Islet of Langerhans (tissue), 1 donor: ENCODE data around the gene NFE2.
A peak's percentile ranks its signal among the peaks of the same experiment; 100 is the strongest.
"Not testable (repeated sequence)": the region's sequence is repeated elsewhere in the genome, so short reads cannot be mapped to it uniquely, and the experiment has no call there.

Experiments
- FAIRE-seq: peaks from one replicate; lab custom pipeline; 2011; peaks lifted over from hg19 to GRCh38; lab: Jason Lieb, UNC

Gene NFE2

DNA sequence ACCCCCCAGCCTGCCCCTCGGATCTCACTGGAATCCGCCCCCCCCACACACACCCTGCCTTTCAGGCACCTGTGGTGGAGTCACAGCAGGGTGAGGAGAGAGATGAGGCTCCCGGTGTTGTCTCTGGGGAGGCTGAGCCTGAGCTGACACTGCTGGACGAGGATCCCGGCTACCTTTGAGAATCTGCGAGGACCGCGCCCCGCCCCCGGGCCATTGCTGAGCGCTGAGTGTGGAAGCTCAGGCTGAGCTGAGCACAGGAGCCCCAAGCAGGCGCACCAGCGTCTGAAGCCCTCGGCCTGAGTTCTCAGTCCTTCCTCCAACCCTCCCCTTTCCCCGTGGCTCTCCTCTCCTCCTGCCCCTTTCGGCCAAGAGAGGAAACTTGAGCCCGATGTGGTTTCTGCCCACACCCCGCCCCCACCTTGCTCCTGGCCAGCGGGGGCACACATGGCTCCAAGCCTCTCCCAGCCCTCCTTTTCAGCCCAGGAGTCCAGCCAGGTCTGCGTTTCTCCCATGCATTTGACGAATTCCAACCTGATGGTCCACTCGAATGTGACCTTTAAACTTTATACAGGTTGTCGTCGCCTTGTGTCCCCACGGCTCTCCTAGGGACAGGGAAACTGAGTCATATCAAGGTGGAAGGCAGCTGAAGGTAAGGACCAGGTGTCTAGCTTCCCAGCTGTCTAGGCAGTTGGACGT, at the start of gene NFE2:
NFE2 (minus strand) TSS at position 284 of the 696 bp plus-strand sequence. CDS start 5,767 bp downstream, outside the sequence.
- no peak for FAIRE-seq

DNA sequence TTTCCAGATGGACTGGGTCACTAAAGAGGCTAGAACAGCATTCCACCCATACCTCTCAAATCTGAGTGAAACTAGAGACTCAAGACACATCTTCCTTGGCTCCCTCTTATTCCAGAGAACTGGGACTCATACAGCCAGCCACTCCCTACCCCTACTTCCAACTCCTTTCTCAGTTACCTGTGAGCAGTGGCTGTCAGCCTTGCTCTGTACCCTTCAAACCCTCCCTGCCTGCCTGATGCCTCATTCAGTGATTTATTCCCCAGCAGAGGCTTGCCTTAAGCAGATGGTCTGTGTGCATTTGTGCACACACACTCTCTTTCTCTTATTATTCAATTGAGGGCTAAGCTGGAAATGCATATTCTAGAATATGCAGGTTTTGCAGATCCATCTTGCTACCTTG, 48.9 kb upstream of the NFE2 start:
- FAIRE-seq = no peak

DNA sequence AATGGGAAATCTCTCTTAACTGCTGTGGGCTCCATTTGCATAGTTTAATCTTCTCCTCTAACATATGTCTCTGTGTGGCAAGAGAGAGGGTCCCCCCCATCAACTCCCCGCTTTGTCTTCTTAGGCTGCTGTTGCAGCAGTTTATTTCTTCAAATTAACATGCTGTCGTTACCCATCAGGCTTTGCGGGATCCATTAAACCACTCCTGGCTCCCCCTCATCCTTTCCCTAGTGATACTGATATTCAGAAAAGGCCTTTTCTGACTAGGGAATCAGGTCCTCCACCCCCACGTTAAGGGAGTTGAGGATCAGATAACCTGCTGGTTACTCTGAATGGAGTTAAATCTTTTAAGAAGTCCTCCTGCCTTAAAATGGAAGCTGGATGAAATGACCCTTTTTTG, 48.2 kb upstream of the NFE2 start:
- no peak for FAIRE-seq

DNA sequence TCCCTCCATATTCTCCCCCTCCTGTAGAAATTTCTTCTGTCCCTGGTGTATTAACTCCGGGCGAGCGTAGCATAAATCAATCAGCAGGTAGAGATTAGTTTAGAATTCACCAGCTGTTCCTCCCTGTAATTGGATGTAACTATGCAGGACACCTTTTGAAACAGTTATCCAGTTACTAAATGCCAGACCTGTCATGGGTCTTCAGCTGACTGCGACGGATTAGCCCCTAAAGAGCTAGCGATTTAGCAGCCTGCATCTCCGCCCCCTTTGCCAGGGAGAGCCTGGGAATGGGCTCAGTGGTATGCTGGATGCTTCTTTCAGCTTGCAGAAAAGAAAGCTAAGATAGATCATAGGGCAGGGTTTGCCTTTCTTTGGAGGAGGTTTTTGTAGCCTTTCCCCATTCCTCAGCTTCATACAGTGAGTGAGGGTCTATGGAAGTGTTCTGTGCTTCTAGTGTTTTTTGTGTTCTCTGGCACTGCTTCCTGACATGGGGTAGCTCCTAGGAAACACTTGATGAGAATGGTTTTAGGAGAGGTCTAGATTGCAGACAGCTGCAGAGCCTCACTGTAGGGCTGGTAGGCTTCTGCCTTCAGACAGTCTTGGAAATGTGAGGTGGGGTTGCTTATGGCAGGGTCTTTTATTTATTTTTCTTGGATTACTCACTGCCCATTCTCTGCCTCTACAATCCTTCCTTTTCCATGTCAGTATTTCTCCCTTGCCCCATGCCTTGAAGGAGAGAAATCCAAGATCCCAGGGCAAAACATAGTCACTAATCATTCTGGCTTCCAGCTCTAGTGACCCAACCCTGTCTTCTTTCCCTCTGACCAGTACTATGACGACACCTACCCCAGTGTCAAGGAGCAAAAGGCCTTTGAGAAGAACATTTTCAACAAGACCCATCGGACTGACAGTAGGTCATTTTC, 40.8 kb upstream of the NFE2 start:
- FAIRE-seq = no peak

DNA sequence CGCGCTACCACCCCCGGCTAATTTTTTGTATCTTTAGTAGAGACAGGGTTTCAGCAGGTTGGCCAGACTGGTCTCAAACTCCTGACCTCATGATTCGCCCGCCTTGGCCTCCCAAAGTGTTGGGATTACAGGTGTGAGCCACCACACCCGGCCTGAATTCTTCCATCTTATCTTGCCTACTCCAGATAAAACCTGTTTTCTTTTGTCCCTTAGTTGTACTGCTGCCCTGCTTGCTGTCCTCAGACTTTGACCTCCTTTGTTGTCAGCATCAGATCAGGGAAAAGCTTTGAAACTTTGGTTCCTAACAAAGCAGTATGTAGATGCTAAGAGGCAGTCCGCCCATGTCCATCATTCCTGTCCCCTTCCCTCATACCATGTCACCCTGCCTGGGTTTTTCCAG, 40.0 kb upstream of the NFE2 start:
- no peak for FAIRE-seq

DNA sequence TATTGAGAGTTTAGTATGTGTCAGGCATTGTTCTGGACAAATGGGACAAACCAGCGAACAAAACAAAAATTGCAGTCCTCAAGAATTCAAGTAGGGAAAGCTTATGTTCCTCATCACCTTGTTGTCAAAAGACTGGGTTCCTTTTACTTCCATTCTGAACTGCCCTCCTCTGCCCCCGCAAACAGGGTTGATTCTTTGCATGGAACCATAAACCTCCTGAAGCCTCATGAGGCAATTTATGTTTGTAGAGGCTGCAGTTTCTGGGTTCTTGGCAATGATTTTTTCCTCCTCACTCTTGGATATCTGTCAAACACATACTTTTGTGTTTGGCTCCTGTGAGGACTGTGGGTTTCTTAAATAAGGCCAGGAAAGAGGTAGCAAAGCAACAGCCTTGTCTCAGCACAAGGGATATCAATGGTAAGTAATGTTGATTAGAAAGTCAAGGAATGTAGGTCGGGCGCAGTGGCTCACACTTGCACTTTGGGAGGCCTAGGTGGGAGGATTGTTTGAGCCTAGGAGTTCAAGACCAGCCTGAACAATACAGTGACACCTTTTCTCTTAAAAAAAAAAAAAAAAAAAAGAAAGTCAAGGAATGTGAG, 38.0 kb upstream of the NFE2 start:
- FAIRE-seq = no peak

DNA sequence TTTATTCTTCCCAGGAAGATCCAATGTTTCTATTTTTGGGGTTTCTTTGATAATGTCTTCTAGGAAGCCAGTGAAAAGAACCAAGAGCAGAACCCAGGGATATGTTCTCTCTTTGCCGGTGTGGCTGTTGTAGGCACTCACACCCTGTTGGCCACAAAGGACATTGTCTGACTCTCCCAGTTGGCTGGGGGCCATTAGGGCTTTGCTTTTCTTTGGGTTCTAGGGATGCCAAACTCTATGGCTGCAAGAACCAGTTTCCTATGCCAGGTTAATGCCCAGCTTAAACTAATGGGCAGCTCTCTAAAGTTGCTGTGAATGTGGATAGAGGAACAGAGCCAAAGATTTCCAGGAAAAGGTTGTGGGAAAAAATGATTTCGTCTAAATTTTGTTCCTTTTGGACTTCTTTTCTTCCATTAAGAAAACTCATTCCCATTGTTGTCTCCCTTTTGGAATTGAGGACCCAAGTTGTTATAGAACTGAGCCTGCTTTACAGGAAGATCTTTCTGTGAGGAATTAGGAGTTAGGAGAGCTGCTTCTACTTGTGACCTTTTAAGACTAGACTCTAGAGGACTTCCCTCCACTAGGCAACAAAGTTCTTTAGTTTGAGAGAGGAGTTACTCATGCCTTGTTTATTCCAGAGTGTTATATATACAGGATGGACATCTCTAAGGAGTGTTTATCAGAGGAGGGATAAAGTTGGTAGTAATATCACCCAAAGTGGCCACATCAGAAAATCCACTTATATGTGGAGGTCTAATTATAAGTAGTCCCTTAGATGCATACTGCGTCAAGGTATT, 37.2 kb upstream of the NFE2 start:
- no peak for FAIRE-seq

DNA sequence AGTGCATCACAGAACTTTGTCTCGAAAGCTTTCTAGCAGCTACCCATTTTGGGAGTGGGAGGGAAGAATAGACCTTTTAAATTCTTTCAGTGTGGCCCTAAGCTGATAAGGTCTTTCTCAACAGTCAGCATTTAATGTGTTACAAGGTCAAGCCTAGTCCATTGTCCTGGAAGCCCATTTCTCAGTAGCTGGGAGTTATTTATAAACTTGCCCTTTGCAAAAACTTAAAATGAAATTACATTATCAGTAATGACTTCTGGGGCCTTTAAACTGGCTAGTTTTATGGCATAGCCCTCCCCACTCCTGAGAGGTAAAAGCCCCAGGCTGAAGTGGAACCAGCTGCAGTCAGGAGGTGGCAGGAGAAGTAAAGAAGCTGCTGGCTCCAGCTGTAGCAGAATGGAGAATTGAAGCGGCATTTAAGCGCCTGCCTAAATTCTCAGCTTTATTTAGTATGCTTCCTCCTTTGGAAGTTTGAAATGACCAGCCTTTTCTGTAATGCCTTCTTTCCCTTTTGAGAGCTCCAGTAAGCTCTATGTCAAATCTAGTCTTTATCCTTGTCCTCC, 36.5 kb upstream of the NFE2 start:
- FAIRE-seq = no peak

DNA sequence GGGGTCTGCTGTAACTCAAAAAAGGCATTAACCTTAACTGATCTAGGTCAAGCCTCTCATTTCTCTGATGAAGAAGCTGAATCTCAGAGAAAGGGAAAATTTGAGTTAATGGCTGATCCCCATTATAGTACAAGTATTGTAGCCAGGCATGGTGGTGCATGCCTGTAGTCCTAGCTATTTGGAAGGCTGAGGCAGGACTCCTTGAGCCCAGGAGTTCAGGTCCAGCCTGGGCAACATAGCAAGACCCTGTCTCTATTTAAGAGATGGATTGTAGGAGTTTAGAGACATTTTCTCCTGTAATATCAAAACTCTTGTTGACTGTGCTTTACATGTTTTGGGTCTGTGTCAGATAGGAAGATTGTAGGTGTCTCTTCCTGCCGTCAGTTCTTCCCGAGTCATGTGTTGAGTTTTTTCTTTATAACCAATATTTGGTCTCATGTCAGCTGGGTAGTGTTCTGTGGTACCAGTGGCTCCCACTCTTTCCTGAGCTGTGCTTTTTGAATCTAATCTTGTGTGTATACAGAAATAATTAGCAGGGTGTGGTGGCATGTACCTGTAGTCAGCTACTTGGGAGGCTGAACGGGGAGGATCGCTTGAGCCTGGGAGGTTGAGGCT, 32.7 kb upstream of the NFE2 start:
- no peak for FAIRE-seq

DNA sequence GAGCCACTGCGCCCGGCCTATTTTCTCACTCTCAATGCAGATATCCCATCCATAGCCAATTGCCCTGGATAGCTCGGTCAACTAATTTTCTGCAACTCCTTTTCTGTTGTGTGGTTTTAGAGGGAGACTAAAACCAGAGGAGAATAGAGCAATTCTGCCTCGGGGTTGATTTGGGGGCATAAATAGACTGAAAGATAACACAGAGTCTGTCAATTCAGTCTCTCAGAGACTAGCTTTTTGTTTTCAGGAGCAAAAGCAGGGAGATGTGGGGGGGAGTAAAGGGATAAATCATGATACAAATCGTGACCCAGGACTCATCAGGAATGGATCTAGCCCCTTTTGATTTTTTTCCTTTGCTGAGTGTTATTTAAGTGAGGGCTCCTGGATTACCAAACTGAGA, 30.6 kb upstream of the NFE2 start:
- FAIRE-seq = no peak

DNA sequence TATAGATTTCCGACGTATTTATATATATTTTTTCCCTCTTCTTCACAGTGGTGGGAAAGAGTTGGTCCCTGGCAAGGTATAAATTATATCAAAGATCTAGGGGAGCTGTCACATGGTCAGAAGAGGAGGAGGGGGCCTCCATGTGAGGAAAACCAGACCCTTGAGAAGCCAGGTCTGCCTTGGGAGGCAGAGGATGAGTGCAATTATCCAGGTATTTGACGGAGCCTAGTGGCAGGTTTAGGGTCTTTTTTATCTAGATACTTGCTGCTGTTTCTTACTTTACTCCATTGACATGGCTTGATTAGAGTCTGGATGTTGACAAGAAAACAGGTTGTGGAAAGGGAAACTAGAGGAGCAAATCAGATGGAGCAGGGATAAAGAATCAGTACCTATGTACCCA, 29.6 kb upstream of the NFE2 start:
- no peak for FAIRE-seq

DNA sequence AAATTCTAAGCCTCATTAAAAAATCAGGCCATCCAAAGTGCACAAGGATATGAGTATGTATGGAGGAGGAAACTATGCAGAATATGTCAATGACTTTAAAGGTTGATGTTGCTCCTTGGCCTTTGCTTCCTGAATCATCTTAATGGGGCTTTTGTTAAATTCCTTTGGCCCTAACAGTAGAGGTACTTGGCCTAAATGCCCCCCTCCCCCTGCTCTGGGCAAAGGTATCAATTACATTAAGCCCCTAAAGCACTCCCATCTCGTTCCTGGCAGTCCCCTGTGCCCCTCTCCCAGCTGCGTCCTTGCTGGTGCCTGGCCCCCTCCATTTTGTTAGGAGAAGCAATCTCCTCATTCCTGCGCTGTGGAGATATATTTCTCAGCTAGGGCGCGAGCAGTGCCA, 28.9 kb upstream of the NFE2 start:
- no peak for FAIRE-seq

DNA sequence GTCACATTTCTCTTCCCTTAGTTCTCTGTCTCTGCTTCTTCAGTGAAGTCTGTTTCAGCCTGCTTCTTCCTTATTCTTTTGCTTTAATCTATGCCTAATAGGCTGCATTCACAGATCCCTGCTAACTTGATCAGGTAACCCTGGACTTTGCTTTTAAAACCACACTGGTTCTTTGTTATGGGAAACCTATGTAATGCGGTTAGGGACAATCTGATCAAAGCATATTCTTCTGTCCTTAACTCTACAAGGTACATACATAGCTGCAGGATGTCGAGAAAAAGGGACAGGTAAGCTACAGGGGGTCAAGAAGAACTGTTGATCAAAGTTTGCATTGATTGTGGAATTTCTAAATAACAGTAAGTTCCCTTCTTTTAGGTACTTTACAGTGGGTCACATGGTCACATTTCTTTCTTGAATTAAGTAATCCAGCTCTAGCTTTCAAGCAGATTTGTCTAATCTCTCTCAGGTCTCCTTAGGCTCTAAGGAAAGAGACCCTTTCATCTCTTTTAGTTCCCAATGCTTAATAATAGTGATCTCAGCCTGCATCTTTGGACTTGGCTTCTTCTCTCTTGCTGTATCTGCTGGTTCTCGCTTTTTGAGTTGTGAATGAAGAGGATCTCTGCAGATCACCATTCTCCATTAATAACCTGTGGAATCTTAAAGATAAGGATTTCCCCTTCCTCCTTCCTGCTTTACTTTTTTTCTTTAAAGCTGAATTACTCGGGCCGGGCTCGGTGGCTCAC, 28.0 kb upstream of the NFE2 start:
- FAIRE-seq = no peak

DNA sequence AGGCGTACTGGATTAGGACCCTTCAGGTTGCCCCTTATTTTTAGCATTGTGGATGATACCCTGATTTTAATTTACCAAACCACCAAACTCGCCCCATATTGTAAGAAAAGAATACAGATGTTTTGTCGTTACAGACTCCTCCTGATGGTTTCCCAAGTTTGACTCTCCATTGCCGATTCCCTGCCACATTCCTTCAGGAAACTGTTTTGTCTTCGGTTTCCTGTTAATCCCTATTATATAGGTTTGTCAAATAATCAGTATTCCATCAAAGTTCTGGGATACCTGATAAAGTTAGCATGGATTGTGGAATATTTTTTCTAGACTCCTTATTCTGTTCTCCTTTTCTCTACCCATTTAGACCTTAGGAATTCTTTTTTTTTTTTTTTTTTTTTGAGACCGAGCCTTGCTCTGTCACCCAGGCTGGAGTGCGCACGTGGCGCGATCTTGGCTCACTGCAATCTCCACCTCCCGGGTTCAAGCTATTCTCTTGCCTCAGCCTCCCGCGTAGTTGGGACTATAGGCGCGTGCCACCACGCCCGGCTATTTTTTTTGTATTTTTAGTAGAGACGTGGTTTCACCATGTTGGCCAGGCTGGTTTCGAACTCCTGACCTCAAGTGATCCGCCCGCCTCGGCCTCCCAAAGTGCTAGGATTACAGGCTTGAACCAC, 24.8 kb upstream of the NFE2 start:
- FAIRE-seq = not testable (repeated sequence)

DNA sequence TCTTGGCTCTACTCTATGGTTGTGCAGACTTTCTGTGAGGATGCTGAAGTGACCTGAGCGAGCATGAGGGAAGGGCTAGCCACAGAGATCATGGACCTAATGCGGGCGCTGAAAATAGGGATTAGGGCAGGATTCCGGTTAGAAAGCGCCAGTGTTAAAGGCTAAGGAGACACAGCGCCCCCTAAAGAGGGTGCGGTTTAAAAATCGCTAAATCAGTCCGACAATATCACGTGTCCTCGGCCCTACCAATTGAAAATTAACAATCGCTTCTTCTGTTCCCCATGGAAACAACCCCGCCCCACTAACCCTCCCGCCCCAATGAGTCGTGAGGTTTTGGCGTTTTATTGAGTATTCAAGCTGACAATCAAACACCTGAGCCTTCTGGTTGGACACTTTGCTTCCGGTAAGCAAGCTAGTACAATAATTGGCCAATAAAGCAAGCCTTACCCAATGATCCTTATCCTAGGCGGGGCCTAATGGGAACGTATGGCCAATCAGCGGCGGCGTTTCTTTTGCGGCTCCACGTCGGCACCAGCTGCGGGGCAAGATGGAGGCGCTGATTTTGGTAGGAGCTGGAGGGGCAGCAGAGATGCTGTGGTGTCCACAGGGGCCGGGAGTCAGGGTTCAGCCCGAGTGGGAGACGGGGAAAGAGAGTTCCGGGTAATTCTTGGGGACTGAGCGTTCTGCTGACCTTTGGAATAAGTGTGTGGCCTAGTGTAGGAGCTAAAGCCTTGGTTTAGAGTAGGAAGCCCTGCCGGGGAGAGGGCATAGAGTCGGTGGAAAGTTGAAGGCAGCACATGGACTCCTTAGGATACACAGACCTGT, 24.0 kb upstream of the NFE2 start, which contains the start of gene COPZ1:
COPZ1 (plus strand) TSS at position 515 of the 825 bp plus-strand sequence; CDS start at position 548, 33 bp downstream.
- peak; percentile 97 for FAIRE-seq

DNA sequence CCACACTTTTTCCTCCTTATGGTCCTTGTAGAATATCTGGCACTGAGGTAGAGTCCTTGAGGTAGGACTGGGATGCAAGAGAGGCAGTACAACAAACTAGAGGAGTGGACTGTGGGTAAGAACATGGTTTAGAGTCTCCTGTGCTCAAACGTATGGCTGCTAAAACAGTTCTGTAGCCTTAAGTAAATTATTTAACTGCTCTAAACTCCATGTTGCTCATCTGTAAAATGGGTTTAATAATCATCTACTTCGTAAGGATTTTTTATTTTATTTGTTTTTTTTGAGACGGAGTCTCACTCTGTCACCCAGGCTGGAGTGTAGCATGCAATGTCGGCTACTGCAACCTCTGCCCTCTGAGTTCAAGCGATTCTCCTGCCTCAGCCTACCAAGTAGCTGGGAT, 20.5 kb upstream of the NFE2 start:
- no peak for FAIRE-seq

DNA sequence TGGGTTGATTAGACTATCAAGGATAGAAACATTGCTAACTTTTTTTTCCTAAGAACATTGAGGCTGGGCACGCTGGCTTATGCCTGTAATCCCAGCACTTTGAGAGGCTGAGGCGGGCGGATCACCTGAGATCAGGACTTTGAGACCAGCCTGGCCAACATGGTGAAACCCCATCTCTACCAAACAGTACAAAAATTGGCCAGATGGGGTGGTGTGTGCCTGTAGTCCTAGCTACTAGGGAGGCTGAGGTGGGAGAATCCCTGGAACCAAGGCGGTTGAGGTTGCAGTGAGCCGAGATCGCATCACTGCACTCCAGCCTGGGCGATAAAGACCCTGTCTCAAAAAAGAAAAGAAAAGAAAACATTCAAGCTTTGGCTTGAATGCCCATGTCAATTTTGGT, 11.5 kb upstream of the NFE2 start:
- FAIRE-seq = not testable (repeated sequence)

DNA sequence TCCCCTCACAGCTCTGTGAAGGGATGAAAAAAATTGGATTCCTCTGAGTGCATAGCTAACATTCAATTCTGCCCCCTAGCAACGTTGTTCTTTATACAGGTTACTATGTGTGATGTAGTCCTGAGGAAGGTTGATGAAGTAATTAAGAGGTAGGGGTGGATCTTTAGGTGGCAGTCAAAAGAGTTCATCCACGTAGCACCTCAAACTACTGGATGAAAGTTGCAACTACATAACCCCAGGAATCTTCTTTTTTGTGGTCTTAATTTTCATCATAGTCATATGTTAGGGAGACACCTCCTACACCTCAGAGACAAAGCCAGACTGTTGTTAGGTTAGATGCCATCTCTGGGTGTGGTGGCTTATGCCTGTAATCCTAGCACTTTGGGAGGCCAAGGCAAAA, 10.2 kb upstream of the NFE2 start:
- no peak for FAIRE-seq
